Measurements from ENCODE around the gene FADS2. TPM values are rescaled to one million over a fixed set of nuclear protein-coding genes. Genes with fewer than 3 reads are reported as not detected.

FADS2 gene
- polyA plus RNA-seq, 1 donor (not counting 4 experiments of a cell fraction or from before 2014, with no cell fraction given), result 196 TPM

DNA sequence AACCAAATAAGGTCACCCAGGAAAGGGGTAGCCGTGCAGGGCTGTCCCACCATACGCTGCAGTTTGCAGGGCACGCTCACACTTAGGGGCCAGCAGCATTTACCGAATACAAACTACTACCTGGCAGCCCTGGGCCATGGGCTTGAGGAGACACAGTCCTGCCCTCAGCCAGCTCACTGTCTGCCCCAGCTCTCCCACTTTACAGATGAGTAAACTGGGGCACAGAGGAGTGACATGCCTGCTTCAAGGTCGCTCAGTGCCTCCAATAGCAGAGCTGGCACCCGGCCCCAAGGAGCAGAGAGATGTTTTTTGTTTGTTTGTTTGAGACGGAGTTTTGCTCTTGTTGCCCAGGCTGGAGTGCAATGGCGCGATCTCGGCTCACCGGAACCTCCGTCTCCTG lies 60.5 kb downstream of the FADS2 start:
- TF ChIP-seq EZH2 (IDR thresholded peaks at IDR 0.05; ENCODE audit: low read length), result no peak
- TF ChIP-seq, protein P1, sequence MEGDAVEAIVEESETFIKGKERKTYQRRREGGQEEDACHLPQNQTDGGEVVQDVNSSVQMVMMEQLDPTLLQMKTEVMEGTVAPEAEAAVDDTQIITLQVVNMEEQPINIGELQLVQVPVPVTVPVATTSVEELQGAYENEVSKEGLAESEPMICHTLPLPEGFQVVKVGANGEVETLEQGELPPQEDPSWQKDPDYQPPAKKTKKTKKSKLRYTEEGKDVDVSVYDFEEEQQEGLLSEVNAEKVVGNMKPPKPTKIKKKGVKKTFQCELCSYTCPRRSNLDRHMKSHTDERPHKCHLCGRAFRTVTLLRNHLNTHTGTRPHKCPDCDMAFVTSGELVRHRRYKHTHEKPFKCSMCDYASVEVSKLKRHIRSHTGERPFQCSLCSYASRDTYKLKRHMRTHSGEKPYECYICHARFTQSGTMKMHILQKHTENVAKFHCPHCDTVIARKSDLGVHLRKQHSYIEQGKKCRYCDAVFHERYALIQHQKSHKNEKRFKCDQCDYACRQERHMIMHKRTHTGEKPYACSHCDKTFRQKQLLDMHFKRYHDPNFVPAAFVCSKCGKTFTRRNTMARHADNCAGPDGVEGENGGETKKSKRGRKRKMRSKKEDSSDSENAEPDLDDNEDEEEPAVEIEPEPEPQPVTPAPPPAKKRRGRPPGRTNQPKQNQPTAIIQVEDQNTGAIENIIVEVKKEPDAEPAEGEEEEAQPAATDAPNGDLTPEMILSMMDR (optimal IDR thresholded peaks at IDR 0.05 in 1 of 3, IDR thresholded peaks at IDR 0.05 in 1 of 3, conservative IDR thresholded peaks at IDR 0.05 in 1 of 3; ENCODE audit: extremely low read depth in 1 of 3, insufficient read depth in 2 of 3, low read length in 3 of 3), result no peak
- H3K9ac ChIP-seq (ENCODE audit: control insufficient read depth, extremely low read depth, insufficient read depth, low read length), result no peak overlapping the region
- dilution Hi-C loops (cut with MboI; ENCODE audit: extremely low pct_ligation_motif_present, low sequenced_read_pairs), result no loop called here
- peaks cover 0 to 4% of the 10 kb centered on the region in 2 experiments for H3K36me3 ChIP-seq (ENCODE audit: control insufficient read depth in 2 of 2, extremely low read depth in 1 of 2, insufficient read depth in 2 of 2, low read length in 2 of 2)
- no peak overlapping the region for H3K4me3 ChIP-seq (ENCODE audit: control insufficient read depth in 2 of 3, extremely low read depth in 1 of 3, insufficient read depth in 2 of 3, low read depth in 1 of 3, low read length in 3 of 3)
- H3K9me1 ChIP-seq (ENCODE audit: control insufficient read depth, extremely low read depth, insufficient read depth, low read length), result no peaks in the 10 kb centered on the region
- no peaks in the 10 kb centered on the region for H4K20me1 ChIP-seq (ENCODE audit: control insufficient read depth, extremely low read depth, insufficient read depth, low read length)
- peaks cover 4% of the 10 kb centered on the region for H3K27me3 ChIP-seq (ENCODE audit: control insufficient read depth, extremely low read depth, insufficient read depth, low read length)
- no peak overlapping the region for H3K27ac ChIP-seq (ENCODE audit: control insufficient read depth, insufficient read depth, low read length)
- H3K4me2 ChIP-seq (ENCODE audit: control insufficient read depth, extremely low read depth, insufficient read depth, low read depth, low read length), result no peak overlapping the region
- H3K4me1 ChIP-seq (ENCODE audit: control insufficient read depth, extremely low read depth, insufficient read depth, low read length), result peaks cover 16% of the 10 kb centered on the region
- FAIRE-seq (no peak), DNase-seq (ENCODE audit: low read depth, low spot score) (no peak)
- peaks cover 4% of the 10 kb centered on the region for H3K9me3 ChIP-seq (ENCODE audit: control insufficient read depth, low read depth, low read length)
- H3K79me2 ChIP-seq (ENCODE audit: control insufficient read depth, insufficient read depth, low read length), result no peaks in the 10 kb centered on the region
- no peak overlapping the region for H2AFZ ChIP-seq (ENCODE audit: control insufficient read depth, low read length)

GRCh38 chr11:61889831-61890230 lies 61.7 kb downstream of the FADS2 start:
- H3K9ac ChIP-seq (ENCODE audit: control insufficient read depth, extremely low read depth, insufficient read depth, low read length), result no peak overlapping the region
- peaks cover 4% of the 10 kb centered on the region for H3K27me3 ChIP-seq (ENCODE audit: control insufficient read depth, extremely low read depth, insufficient read depth, low read length)
- no peaks in the 10 kb centered on the region for H3K9me1 ChIP-seq (ENCODE audit: control insufficient read depth, extremely low read depth, insufficient read depth, low read length)
- H3K27ac ChIP-seq (ENCODE audit: control insufficient read depth, insufficient read depth, low read length), result no peak overlapping the region
- no peaks in the 10 kb centered on the region for H4K20me1 ChIP-seq (ENCODE audit: control insufficient read depth, extremely low read depth, insufficient read depth, low read length)
- H3K4me1 ChIP-seq (ENCODE audit: control insufficient read depth, extremely low read depth, insufficient read depth, low read length), result peaks cover 16% of the 10 kb centered on the region
- DNase-seq (ENCODE audit: low read depth, low spot score), result no peak
- peak overlapping the region; percentile 90 for H3K4me2 ChIP-seq (ENCODE audit: control insufficient read depth, extremely low read depth, insufficient read depth, low read depth, low read length)
- no peak for FAIRE-seq
- no peak overlapping the region for H2AFZ ChIP-seq (ENCODE audit: control insufficient read depth, low read length)
- H3K79me2 ChIP-seq (ENCODE audit: control insufficient read depth, insufficient read depth, low read length), result no peaks in the 10 kb centered on the region
- dilution Hi-C loops (cut with MboI; ENCODE audit: extremely low pct_ligation_motif_present, low sequenced_read_pairs), result no loop called here
- peak overlapping the region; percentile 66 to 76 (median 75) for H3K4me3 ChIP-seq (ENCODE audit: control insufficient read depth in 2 of 3, extremely low read depth in 1 of 3, insufficient read depth in 2 of 3, low read depth in 1 of 3, low read length in 3 of 3)
- H3K36me3 ChIP-seq (ENCODE audit: control insufficient read depth in 2 of 2, extremely low read depth in 1 of 2, insufficient read depth in 2 of 2, low read length in 2 of 2), result peaks cover 0 to 1% of the 10 kb centered on the region in 2 experiments
- TF ChIP-seq, protein P1 (optimal IDR thresholded peaks at IDR 0.05 in 1 of 3, IDR thresholded peaks at IDR 0.05 in 1 of 3, conservative IDR thresholded peaks at IDR 0.05 in 1 of 3; ENCODE audit: extremely low read depth in 1 of 3, insufficient read depth in 2 of 3, low read length in 3 of 3), result peak in 1 of 3 experiments; percentile 0
- TF ChIP-seq EZH2 (IDR thresholded peaks at IDR 0.05; ENCODE audit: low read length), result no peak
- peaks cover 4% of the 10 kb centered on the region for H3K9me3 ChIP-seq (ENCODE audit: control insufficient read depth, low read depth, low read length)
